Astrocyte of the spinal cord (primary cell): Measurements from ENCODE around the gene EPHA5.

ENCODE experiments used
- DNase-seq: peaks from one replicate; pipeline ENCODE4 v3.0.0; 2011; ENCODE audit warnings: low read depth, low spot score
- H3K4me3 ChIP-seq: 2 replicates; pipeline ENCODE4 v1.5.1; 2011; ENCODE audit warnings: low read depth, mild to moderate bottlenecking, low read length, moderate library complexity
- in situ Hi-C: cut with HindIII; loops from 2 replicates; pipeline ENCODE4 v1.10.0; 2017; ENCODE audit warnings: low sequenced_read_pairs
- TF ChIP-seq, protein P1 (sequence below): IDR thresholded peaks from 2 replicates; pipeline ENCODE4 v1.5.1; 2012; ENCODE audit warnings: low read depth, mild to moderate bottlenecking, low read length, inconsistent platforms

Gene EPHA5

DNA sequence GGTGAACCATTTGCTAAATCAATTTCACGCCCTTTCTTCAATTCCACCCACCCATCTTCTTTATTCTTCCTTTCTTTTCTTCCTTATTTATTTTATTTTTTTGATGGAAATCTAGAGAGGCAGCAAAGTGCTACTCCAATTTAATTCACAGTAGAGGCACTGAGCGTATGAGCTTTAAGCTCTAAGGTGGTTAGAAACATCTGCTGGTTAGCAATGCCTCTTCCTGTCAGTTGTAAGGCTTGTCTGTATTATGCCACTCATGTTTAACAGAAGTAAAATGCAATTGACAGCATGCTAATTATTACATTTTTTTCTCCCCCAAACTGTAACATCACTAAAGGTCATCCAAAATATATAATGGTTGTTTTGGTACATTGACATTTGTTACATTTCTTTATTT, 103.8 kb downstream of the EPHA5 start:
- no peak overlapping the region for H3K4me3 ChIP-seq
- no peak for DNase-seq
- TF ChIP-seq, protein P1, sequence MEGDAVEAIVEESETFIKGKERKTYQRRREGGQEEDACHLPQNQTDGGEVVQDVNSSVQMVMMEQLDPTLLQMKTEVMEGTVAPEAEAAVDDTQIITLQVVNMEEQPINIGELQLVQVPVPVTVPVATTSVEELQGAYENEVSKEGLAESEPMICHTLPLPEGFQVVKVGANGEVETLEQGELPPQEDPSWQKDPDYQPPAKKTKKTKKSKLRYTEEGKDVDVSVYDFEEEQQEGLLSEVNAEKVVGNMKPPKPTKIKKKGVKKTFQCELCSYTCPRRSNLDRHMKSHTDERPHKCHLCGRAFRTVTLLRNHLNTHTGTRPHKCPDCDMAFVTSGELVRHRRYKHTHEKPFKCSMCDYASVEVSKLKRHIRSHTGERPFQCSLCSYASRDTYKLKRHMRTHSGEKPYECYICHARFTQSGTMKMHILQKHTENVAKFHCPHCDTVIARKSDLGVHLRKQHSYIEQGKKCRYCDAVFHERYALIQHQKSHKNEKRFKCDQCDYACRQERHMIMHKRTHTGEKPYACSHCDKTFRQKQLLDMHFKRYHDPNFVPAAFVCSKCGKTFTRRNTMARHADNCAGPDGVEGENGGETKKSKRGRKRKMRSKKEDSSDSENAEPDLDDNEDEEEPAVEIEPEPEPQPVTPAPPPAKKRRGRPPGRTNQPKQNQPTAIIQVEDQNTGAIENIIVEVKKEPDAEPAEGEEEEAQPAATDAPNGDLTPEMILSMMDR: no peak
- in situ Hi-C loops: no loop called here

DNA sequence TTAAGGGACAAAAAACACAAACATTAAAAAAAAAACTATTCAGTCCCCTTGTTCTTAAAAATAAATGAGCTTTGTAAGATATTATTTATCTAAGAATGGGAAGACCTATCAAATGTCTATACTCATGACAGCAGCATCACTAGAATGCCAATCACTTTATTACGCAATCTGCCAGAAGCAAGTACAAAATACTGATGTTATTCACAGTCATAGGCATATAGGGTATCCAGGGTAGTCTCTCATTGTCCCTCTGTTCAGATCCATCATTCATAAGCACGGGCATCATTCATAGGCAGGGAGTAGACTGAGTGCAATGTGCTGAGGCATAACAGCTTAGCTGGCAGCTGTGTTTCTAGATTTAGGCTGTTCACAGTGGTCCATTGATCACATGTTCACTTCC, 109.1 kb downstream of the EPHA5 start:
- in situ Hi-C loops: no loop called here
- no peak for DNase-seq
- no peak overlapping the region for H3K4me3 ChIP-seq
- TF ChIP-seq, protein P1: no peak

DNA sequence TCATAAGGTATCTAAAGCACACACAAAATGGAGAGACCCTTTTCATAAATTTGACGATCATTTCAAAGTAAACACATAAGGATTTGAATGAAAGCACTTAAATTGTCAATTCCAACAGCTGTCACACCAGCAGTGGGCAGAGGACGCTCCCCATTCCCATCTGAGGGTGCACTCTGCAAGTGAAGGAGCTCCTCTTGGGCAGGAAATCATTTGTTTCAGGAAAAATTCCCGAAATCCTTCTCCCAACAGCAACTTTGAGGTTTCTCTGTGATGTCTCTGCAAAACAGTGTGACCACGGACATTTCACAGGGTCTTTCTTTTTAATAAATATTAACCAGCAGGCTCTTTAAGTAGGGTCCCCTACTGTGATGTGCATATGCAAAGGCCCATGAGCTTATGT, 111.0 kb downstream of the EPHA5 start:
- in situ Hi-C loops: no loop called here
- TF ChIP-seq, protein P1: no peak
- no peak for DNase-seq
- no peak overlapping the region for H3K4me3 ChIP-seq

DNA sequence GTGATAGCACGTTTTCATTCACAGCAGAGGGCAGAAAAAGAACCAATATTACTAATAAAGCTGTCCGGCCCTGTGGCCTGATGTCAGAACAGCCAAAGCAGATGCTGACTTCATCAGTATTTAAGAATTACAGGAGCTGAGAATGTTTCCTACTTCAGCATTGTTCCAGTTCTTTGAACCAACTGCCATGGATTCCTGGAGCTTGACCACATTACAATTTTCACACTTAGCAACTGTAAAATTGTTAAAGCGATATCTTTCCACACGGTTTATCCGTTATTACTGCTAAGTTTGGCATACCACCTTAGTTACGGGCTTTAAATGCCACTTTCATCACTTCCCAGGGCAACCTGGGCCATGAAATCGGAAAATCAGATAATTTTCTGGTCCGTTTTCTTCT, 118.2 kb downstream of the EPHA5 start:
- DNase-seq: no peak
- H3K4me3 ChIP-seq: no peak overlapping the region
- TF ChIP-seq, protein P1: no peak
- in situ Hi-C loops: no loop called here

DNA sequence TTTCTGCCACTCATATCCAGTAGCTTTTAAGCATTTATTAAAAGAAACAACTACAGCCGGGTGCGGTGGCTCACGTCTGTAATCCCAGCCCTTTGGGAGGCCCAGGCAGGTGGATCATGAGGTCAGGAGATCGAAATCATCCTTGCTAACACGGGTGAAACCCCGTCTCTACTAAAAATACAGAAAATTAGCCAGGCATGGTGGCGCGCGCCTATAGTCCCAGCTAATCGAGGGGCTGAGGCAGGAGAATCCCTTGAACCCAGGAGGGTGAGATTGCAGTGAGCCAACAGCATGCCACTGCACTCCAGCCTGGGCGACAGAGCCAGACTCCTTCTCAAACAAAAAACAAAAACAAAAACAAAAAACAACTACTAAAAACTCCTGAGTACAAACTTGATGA, 119.8 kb downstream of the EPHA5 start:
- TF ChIP-seq, protein P1: no peak
- no peak overlapping the region for H3K4me3 ChIP-seq
- DNase-seq: no peak
- in situ Hi-C loops: no loop called here

DNA sequence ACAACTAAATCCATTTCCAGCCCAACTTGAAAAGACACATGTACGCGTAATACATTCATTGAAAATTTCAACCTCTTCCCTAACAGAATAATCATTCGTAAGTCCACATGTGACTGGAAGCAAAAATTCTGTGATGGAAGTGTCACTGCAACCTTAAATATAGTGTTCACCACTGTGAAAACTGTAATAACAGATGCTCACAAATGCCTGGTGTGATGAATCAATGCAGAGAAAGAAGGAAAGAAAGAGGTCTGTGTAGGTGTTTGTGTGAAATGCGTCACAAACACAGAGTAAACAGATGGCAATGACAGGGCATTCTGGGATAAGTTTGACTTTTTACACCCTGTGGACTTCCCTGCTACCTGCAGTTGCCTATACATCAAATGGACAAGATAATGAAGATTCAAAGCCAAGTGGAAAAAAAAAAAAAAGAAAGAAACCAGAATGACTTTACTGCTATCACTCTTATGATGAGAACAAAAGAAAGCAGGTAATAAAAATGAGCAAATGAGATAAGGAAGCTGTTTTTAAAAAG, 123.3 kb downstream of the EPHA5 start:
- H3K4me3 ChIP-seq: no peak overlapping the region
- in situ Hi-C loops: no loop called here
- TF ChIP-seq, protein P1: no peak
- DNase-seq: no peak

DNA sequence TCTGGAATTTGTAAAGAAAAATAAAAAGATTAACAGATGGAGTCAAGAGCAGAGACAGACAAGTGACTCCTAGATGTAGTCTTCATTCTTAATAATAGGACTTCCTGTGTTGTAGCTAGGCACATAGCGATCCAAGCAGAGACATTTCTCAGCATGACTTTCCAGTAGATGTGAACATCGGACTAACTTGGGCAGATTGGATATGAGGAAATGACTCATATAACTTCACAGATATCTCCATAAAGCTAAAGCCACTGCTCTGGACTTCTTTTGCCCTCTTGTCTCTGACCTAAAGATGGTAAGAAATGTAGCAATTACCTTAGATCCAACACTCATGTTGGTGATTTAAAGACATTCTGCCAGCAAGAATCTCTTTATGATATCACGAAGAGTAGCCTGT, 131.7 kb downstream of the EPHA5 start:
- H3K4me3 ChIP-seq: no peak overlapping the region
- peak; percentile 79 for DNase-seq
- in situ Hi-C loops: no loop called here
- TF ChIP-seq, protein P1: no peak
